DMS79 treated with DMSO at 0.1 percent for 48 hours (cell line): ENCODE results near the gene TNNI2.

Experiments used
- DNase-seq: peaks from one replicate; lab custom pipeline; 2025; lab: John Stamatoyannopoulos, UW

TNNI2 gene

DNA sequence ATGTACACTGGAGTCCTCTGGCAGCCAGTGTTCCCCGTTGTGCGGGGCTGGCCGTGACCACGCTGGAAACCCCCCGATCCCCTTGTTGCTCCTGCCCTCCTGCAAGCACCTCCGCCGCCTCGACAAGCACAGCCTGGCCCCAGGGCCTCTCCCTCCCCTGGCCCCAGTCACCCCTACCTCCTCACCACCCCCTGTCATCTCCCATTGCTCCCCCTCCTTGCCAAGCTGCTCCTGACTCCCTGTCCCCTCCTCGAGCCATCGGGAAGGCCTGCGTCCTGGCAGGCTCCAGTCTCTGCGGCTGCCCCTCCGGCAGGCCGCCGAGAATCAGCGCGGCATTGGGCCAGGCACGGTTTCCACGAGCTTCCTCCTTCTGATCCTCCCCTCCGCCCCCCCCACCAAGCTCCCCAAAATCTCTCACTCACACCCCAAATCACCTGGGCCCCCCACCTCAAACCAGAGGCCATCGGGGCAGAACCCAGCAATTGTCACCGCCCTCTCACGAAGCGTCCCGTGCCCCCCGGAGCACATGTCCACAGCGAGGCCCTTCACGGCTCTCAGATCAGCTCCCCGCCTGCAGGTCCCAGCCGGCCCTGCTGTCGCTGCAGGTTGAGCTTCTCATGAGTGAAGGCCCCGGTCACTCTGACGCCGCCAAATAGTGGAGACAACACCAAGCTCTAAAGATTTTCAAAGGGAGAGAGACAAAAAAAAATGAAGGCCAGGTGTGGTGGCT lies 8.4 kb downstream of the TNNI2 start:
- DNase-seq, result no peak

GRCh38 chr11:1847926-1848639 lies 9.3 kb downstream of the TNNI2 start:
- DNase-seq, result no peak

DNA sequence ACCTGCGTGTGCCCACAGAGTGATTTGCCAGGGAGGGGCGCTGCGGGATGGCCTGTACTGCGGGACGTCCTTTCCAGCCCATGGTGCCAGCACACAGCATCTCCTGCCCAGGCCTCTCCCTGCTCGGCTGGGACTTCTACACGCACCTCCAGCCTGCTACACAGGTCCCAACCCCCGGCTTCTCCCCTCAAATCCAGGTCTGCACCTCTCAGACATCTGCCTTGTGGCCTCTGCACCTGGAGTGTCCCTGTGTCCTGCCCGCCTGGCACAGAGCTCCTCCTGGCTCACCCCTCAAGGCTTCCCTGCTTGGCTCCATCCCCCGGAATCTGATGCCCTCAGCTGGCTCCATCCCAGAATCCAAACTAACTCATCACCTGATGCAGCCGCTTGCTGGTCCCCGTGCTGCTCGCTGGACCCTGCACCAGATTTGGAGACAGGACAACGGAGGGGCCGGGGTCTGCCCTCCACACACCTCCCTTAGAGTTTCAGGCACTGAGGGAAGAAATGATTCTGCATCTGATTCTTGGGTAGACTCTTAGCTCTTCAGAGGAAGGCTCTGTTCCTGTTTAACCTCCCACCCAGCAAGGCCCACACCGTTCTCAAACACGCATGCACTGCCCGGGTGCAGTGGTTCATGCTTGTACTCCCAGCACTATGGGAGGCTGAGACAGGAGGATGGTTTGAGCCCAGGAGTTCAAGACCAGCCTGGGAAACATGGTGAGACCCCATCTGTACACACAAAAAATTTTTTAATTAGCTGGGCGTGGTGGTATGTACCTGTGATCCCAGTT lies 10.1 kb downstream of the TNNI2 start:
- no peak for DNase-seq

GRCh38 chr11:1851468-1852180 lies 12.8 kb downstream of the TNNI2 start:
- DNase-seq, result no peak

GRCh38 chr11:1852271-1852876 lies 13.6 kb downstream of the TNNI2 start:
- no peak for DNase-seq

DNA sequence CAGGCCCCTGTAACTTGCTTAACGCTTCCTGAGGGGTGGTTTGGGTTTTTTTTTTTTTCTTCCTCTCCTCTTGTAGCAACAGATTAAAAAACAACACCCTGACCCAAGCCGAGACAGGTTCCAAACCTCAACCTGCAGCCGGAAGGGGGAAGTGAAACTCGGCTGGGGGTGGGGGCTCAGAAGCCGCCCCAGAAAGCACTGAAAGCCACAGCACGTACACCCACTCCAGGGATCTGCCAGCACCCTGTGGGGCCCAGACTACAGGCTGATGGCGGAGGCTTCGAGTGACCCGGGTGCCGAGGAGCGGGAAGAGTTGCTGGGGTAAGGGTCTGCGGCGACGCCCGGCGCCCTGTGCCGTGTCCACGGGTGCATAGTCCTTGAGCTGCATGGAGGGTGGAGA lies 14.1 kb downstream of the TNNI2 start, which contains the start of gene LSP1:
TSS of gene LSP1 (plus strand) at position 208 of the 400 bp plus-strand sequence. CDS start at position 269, 61 bp downstream.
- DNase-seq, result no peak

- no peak for DNase-seq
These were observed 14.8 kb downstream of the TNNI2 start for GRCh38 chr11:1853376-1854131.

- no peak for DNase-seq
These were observed 15.6 kb downstream of the TNNI2 start for GRCh38 chr11:1854132-1854948.

GRCh38 chr11:1854949-1855885 lies 16.4 kb downstream of the TNNI2 start:
- DNase-seq, result no peak

GRCh38 chr11:1855886-1856265 lies 17.1 kb downstream of the TNNI2 start:
- DNase-seq, result no peak

- DNase-seq, result no peak
These were observed 17.7 kb downstream of the TNNI2 start for GRCh38 chr11:1856306-1857005.

DNA sequence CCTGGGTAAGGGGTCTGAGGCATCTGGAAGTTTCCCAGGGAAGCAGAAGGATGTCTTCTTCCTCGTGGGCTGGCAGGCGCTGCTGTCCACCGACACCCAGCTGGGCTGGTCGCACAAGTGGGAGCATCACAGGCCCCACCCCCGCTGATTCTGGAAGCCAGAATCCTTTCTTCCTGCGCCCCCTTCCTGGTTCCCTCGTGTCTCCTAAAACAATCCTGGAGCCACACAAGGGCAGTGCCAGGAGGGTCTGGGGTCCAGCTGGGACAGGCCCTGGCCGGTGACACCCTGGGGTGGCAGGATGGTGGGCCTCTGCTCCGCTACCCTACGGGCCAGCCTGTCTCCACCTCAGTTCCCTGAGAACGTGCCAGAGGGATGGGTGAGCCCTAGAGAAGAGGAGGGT lies 18.3 kb downstream of the TNNI2 start:
- DNase-seq, result no peak

DNA sequence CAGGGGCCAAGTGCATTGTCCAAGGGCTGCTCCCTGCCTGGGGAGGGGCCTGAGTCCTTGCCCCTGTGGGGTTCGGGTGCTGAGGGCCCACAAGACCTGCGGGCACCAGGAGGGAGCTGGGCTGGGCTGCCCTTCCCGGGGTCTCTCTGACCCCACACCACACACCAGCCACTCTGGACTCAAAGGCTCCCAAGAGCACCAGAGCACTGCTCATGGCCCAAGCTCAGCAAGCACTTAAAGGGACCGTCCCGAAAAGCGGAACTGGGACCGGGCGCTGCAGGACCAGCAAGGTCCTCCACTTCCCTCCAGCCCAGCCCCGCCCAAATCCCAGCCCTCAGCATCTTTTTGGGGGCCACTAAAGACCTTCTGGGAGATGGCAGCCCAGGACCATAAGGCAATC lies 19.4 kb downstream of the TNNI2 start:
- no peak for DNase-seq

- DNase-seq, result no peak
These were observed 19.8 kb downstream of the TNNI2 start for GRCh38 chr11:1858576-1858975.

DNA sequence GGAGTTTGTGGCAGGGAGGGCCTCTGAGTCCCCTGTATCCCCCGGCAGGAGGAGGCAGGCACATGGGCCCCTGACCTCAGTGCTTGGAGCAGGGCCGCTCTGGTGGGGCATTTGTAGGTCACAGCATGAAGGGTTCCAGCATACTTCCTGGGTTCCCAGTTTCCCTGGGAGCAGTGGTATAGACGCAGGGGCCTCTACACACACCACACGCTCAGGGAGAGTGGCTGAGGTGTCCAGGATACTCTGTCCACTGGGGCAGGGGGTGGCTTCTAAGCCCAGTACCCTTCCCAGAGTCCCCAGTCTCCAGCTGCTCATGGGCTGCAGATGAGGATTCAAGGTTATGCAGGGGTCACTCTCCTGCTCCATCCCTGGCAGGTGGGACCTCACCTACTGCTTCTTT lies 20.2 kb downstream of the TNNI2 start:
- DNase-seq, result no peak

- DNase-seq, result no peak
These were observed 21.3 kb downstream of the TNNI2 start for GRCh38 chr11:1860108-1860507.

DNA sequence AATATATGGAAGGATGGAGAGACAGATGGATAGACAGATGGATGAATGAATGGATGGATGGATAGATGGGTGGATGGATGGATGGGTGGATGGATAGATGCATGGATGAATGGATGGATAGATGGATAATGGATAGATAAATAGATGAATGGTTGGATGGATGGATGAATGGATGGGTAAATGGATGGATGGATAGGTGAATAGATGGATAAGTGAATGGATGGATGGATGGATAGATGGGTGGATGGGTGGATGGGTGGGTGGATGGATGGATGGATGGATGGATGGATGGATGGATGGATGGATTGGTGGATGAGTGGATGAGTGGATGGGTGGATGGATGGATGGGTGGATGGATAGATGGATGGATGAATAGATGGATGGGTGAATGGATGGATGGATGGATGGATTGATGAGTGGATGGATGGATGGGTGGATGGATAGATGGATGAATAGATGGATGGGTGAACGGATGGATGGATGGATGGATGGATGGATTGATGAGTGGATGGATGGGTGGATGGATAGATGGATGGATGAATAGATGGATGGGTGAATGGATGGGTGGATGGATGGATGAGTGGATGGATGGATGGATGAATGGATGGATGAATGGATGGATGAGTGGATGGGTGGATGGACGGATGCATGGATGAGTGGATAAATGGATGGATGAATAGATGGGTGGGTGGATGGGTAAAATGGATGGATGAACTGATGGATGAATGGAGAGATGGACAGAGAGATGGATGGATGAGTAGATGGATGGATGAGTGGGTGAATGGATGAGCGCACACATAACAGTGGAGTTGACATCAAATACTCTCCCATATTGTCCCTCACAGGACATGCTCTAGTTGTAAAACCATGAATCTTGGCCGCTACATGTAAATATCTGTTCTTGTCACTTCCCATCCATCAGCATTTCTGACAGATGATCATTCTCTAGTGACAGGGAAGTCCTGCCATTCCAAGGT lies 22.9 kb downstream of the TNNI2 start:
- DNase-seq, result no peak
